GM12878 (cell line): Measurements from ENCODE around the gene COL6A3.

Source experiments
- EZH2 ChIP-seq: IDR thresholded peaks from 2 replicates; pipeline ENCODE4 v1.6.1; 2012; ENCODE audit warnings: low read depth, mild to moderate bottlenecking, control low read depth, inconsistent platforms, low read length, borderline replicate concordance; ENCODE audit not compliant: control insufficient read depth
- TF ChIP-seq, protein P1 (sequence below), 3 experiments: IDR thresholded peaks in 2 of 3; conservative IDR thresholded peaks in 1 of 3; 2 replicates each; pipeline ENCODE4 v1.5.1; 2011; ENCODE audit warnings: low read depth in 3 of 3, low read length in 3 of 3, mild to moderate bottlenecking in 3 of 3, control low read depth in 2 of 3, moderate library complexity in 2 of 3, inconsistent platforms in 1 of 3, mixed read lengths in 1 of 3; ENCODE audit not compliant: control insufficient read depth in 2 of 3, insufficient read depth in 1 of 3; ENCODE audit errors: extremely low read depth in 1 of 3
- TF ChIP-seq, protein P2 (sequence below): fragments of 450-650 bp; IDR thresholded peaks from 2 replicates; pipeline ENCODE4 v1.6.1; 2014; ENCODE audit warnings: mild to moderate bottlenecking

DNA sequence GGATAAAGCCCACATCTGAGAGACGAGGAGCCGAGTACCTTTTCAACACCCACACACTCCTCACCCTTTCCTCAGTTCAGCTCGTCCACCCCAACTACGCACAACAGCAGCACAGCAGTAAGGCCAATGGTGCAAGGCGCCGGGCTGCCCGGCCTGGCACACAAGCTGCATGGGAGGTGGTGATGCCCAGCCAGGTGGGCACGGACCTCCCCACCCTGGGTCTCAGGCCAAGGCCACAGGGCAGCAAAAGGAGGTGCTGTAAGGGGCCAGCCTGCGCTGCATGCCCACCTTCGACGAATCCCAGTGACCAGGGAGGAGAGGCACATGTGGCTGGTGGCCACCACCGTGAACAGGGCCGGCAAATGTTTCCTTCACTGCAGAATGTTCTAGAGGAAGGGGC is 36.6 kb upstream of the COL6A3 start:
- TF ChIP-seq, protein P1, sequence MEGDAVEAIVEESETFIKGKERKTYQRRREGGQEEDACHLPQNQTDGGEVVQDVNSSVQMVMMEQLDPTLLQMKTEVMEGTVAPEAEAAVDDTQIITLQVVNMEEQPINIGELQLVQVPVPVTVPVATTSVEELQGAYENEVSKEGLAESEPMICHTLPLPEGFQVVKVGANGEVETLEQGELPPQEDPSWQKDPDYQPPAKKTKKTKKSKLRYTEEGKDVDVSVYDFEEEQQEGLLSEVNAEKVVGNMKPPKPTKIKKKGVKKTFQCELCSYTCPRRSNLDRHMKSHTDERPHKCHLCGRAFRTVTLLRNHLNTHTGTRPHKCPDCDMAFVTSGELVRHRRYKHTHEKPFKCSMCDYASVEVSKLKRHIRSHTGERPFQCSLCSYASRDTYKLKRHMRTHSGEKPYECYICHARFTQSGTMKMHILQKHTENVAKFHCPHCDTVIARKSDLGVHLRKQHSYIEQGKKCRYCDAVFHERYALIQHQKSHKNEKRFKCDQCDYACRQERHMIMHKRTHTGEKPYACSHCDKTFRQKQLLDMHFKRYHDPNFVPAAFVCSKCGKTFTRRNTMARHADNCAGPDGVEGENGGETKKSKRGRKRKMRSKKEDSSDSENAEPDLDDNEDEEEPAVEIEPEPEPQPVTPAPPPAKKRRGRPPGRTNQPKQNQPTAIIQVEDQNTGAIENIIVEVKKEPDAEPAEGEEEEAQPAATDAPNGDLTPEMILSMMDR (IDR thresholded peaks at IDR 0.05 in 2 of 3, conservative IDR thresholded peaks at IDR 0.05 in 1 of 3; ENCODE audit: control insufficient read depth in 2 of 3, extremely low read depth in 1 of 3, insufficient read depth in 1 of 3, low read depth in 3 of 3, low read length in 3 of 3): no peak
- TF ChIP-seq, protein P2, sequence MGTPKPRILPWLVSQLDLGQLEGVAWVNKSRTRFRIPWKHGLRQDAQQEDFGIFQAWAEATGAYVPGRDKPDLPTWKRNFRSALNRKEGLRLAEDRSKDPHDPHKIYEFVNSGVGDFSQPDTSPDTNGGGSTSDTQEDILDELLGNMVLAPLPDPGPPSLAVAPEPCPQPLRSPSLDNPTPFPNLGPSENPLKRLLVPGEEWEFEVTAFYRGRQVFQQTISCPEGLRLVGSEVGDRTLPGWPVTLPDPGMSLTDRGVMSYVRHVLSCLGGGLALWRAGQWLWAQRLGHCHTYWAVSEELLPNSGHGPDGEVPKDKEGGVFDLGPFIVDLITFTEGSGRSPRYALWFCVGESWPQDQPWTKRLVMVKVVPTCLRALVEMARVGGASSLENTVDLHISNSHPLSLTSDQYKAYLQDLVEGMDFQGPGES: no peak
- no peak for TF ChIP-seq EZH2
